ENCODE results near the gene DUSP7.

GRCh38 chr3:52102934-52103333 is 46.6 kb upstream of the DUSP7 start:
- TF ChIP-seq CTCF (IDR thresholded peaks at IDR 0.05) (no peak), EZH2 (IDR thresholded peaks at IDR 0.05) (no peak)
